ENCODE data around the gene OR10V1. TPM values are rescaled to one million over a fixed set of nuclear protein-coding genes. Genes with fewer than 3 reads are reported as not detected.

The OR10V1 gene
- total and polyA plus RNA-seq, 4 donors = not detected

GRCh38 chr11:59754859-59755700 lies 41.4 kb upstream of the OR10V1 start, which contains the start of gene STX3:
Gene STX3, plus strand, starts transcription at chr11:59755376. Its CDS starts 230 bp downstream, at chr11:59755606.
- Histone ChIP-seq H3K36me3 (ENCODE audit: control insufficient read depth in 1 of 2, insufficient read depth in 2 of 2, low read length in 1 of 2) (peaks cover 0 to 2% of the 10 kb centered on the region in 2 donors), H3K27ac (ENCODE audit: low read depth in 1 of 2, low read length in 2 of 2) (peak within 1 kb of the TSS; percentile 49 to 98), H3K27me3 (ENCODE audit: control insufficient read depth in 1 of 2, insufficient read depth in 2 of 2, low read length in 1 of 2) (no peaks in the 10 kb centered on the region), H3K9me3 (ENCODE audit: control insufficient read depth, low read length) (no peaks in the 10 kb centered on the region), H3K4me3 (ENCODE audit: low read length in 2 of 2) (peak within 1 kb of the TSS; percentile 91 to 95), H3K4me1 (ENCODE audit: control insufficient read depth in 1 of 2, insufficient read depth in 2 of 2, low read length in 2 of 2) (peaks cover 0 to 2% of the 10 kb centered on the region in 2 donors)
- 0% methylated on average over 46 to 80 of the region's 80 CpGs for WGBS, 2 donors
- DNase-seq = peak; percentile 78 to 91
- intact Hi-C loops (cut with DNase I) = loop anchor here (1.0 to 10.0 kb wide), 6 partner anchors 47 to 203 kb away; partner anchors contain the start of genes MRPL16 (in 1 of the 2) and PATL1 (in 1 of the 2)
- ATAC-seq (ENCODE audit: low FRiP score) = peak; percentile 89

- H3K4me1 ChIP-seq (ENCODE audit: control insufficient read depth in 1 of 2, insufficient read depth in 2 of 2, low read length in 2 of 2) = peaks cover 0 to 2% of the 10 kb centered on the region in 2 donors
- WGBS, 2 donors = 0% methylated on average over 20 of the region's 20 CpGs
- intact Hi-C loops (cut with DNase I) = loop anchor here (1.0 to 10.0 kb wide), 5 partner anchors 48 to 200 kb away; partner anchors contain the start of genes MRPL16 (in 1 of the 2) and PATL1 (in 1 of the 2)
- H3K36me3 ChIP-seq (ENCODE audit: control insufficient read depth in 1 of 2, insufficient read depth in 2 of 2, low read length in 1 of 2) = peaks cover 0 to 2% of the 10 kb centered on the region in 2 donors
- peak overlapping the region; percentile 91 to 95 for H3K4me3 ChIP-seq (ENCODE audit: low read length in 2 of 2)
- no peaks in the 10 kb centered on the region for H3K27me3 ChIP-seq (ENCODE audit: control insufficient read depth in 1 of 2, insufficient read depth in 2 of 2, low read length in 1 of 2)
- H3K9me3 ChIP-seq (ENCODE audit: control insufficient read depth, low read length) = no peaks in the 10 kb centered on the region
- ATAC-seq (ENCODE audit: low FRiP score) = peak; percentile 10
- DNase-seq = no peak
- H3K27ac ChIP-seq (ENCODE audit: low read depth in 1 of 2, low read length in 2 of 2) = peak overlapping the region in 1 of 2 donors; percentile 98
These were observed 40.8 kb upstream of the OR10V1 start for GRCh38 chr11:59754494-59754858.

- peak; percentile 91 to 95 for DNase-seq
- no peak overlapping the region for H3K27ac ChIP-seq (ENCODE audit: low read depth in 1 of 2, low read length in 2 of 2)
- intact Hi-C loops (cut with DNase I) = loop anchor here (1.0 to 10.0 kb wide), 5 partner anchors 48 to 199 kb away; partner anchors contain the start of genes MRPL16 (in 1 of the 2) and PATL1 (in 1 of the 2)
- 30 to 32% methylated on average over 47 of the region's 47 CpGs for whole genome bisulfite sequencing, 2 donors
- H3K36me3 ChIP-seq (ENCODE audit: control insufficient read depth in 1 of 2, insufficient read depth in 2 of 2, low read length in 1 of 2) = no peaks in the 10 kb centered on the region
- H3K4me1 ChIP-seq (ENCODE audit: control insufficient read depth in 1 of 2, insufficient read depth in 2 of 2, low read length in 2 of 2) = peaks cover 0 to 2% of the 10 kb centered on the region in 2 donors
- H3K9me3 ChIP-seq (ENCODE audit: control insufficient read depth, low read length) = no peaks in the 10 kb centered on the region
- ATAC-seq (ENCODE audit: low FRiP score) = peak; percentile 93
- H3K4me3 ChIP-seq (ENCODE audit: low read length in 2 of 2) = peak overlapping the region; percentile 91 to 95
- H3K27me3 ChIP-seq (ENCODE audit: control insufficient read depth in 1 of 2, insufficient read depth in 2 of 2, low read length in 1 of 2) = no peaks in the 10 kb centered on the region
These were observed 40.2 kb upstream of the OR10V1 start for GRCh38 chr11:59753650-59754493.

- 87 to 89% methylated on average over 2 of the region's 2 CpGs for WGBS, 2 donors
- Histone ChIP-seq H3K27ac (ENCODE audit: low read depth in 1 of 2, low read length in 2 of 2) (no peak overlapping the region), H3K9me3 (ENCODE audit: control insufficient read depth, low read length) (no peaks in the 10 kb centered on the region), H3K4me1 (ENCODE audit: control insufficient read depth in 1 of 2, insufficient read depth in 2 of 2, low read length in 2 of 2) (no peaks in the 10 kb centered on the region), H3K4me3 (ENCODE audit: low read length in 2 of 2) (no peak overlapping the region), H3K36me3 (ENCODE audit: control insufficient read depth in 1 of 2, insufficient read depth in 2 of 2, low read length in 1 of 2) (no peaks in the 10 kb centered on the region), H3K27me3 (ENCODE audit: control insufficient read depth in 1 of 2, insufficient read depth in 2 of 2, low read length in 1 of 2) (peaks cover 0 to 4% of the 10 kb centered on the region in 2 donors)
- intact Hi-C loops (cut with DNase I) = no loop called here
- DNase-seq (no peak), ATAC-seq (ENCODE audit: low FRiP score) (no peak)
These were observed 32.5 kb upstream of the OR10V1 start for GRCh38 chr11:59746111-59746510.

GRCh38 chr11:59730896-59731565 lies 17.4 kb upstream of the OR10V1 start:
- Histone ChIP-seq H3K27ac (ENCODE audit: low read depth in 1 of 2, low read length in 2 of 2) (no peak overlapping the region), H3K4me3 (ENCODE audit: low read length in 2 of 2) (no peak overlapping the region), H3K27me3 (ENCODE audit: control insufficient read depth in 1 of 2, insufficient read depth in 2 of 2, low read length in 1 of 2) (no peaks in the 10 kb centered on the region), H3K4me1 (ENCODE audit: control insufficient read depth in 1 of 2, insufficient read depth in 2 of 2, low read length in 2 of 2) (no peaks in the 10 kb centered on the region), H3K36me3 (ENCODE audit: control insufficient read depth in 1 of 2, insufficient read depth in 2 of 2, low read length in 1 of 2) (no peaks in the 10 kb centered on the region), H3K9me3 (ENCODE audit: control insufficient read depth, low read length) (no peaks in the 10 kb centered on the region)
- WGBS, 2 donors = 68% methylated on average over 2 of the region's 2 CpGs
- intact Hi-C loops (cut with DNase I) = no loop called here
- ATAC-seq (ENCODE audit: low FRiP score) = no peak
- DNase-seq = no peak

- DNase-seq (no peak), ATAC-seq (ENCODE audit: low FRiP score) (no peak)
- Histone ChIP-seq H3K27me3 (ENCODE audit: control insufficient read depth in 1 of 2, insufficient read depth in 2 of 2, low read length in 1 of 2) (no peaks in the 10 kb centered on the region), H3K9me3 (ENCODE audit: control insufficient read depth, low read length) (no peaks in the 10 kb centered on the region), H3K4me1 (ENCODE audit: control insufficient read depth in 1 of 2, insufficient read depth in 2 of 2, low read length in 2 of 2) (no peaks in the 10 kb centered on the region), H3K36me3 (ENCODE audit: control insufficient read depth in 1 of 2, insufficient read depth in 2 of 2, low read length in 1 of 2) (no peaks in the 10 kb centered on the region), H3K4me3 (ENCODE audit: low read length in 2 of 2) (no peak overlapping the region), H3K27ac (ENCODE audit: low read depth in 1 of 2, low read length in 2 of 2) (no peak overlapping the region)
- intact Hi-C loops (cut with DNase I) = no loop called here
- WGBS, 2 donors = 80% methylated on average over 5 of the region's 5 CpGs
These were observed 16.2 kb upstream of the OR10V1 start for GRCh38 chr11:59729834-59730233.

- intact Hi-C loops (cut with DNase I) = no loop called here
- H3K4me3 ChIP-seq (ENCODE audit: low read length in 2 of 2) = no peak overlapping the region
- no peaks in the 10 kb centered on the region for H3K27me3 ChIP-seq (ENCODE audit: control insufficient read depth in 1 of 2, insufficient read depth in 2 of 2, low read length in 1 of 2)
- ATAC-seq (ENCODE audit: low FRiP score) (peak; percentile 48), DNase-seq (no peak)
- H3K9me3 ChIP-seq (ENCODE audit: control insufficient read depth, low read length) = no peaks in the 10 kb centered on the region
- H3K36me3 ChIP-seq (ENCODE audit: control insufficient read depth in 1 of 2, insufficient read depth in 2 of 2, low read length in 1 of 2) = no peaks in the 10 kb centered on the region
- H3K4me1 ChIP-seq (ENCODE audit: control insufficient read depth in 1 of 2, insufficient read depth in 2 of 2, low read length in 2 of 2) = no peaks in the 10 kb centered on the region
- 66 to 85% methylated on average over 1 of the region's 1 CpG for WGBS, 2 donors
- H3K27ac ChIP-seq (ENCODE audit: low read depth in 1 of 2, low read length in 2 of 2) = no peak overlapping the region
These were observed 15.3 kb upstream of the OR10V1 start for GRCh38 chr11:59728913-59729312.

GRCh38 chr11:59728154-59728553 lies 14.5 kb upstream of the OR10V1 start:
- no peaks in the 10 kb centered on the region for H3K36me3 ChIP-seq (ENCODE audit: control insufficient read depth in 1 of 2, insufficient read depth in 2 of 2, low read length in 1 of 2)
- H3K27me3 ChIP-seq (ENCODE audit: control insufficient read depth in 1 of 2, insufficient read depth in 2 of 2, low read length in 1 of 2) = no peaks in the 10 kb centered on the region
- intact Hi-C loops (cut with DNase I) = no loop called here
- 76 to 77% methylated on average over 3 of the region's 3 CpGs for WGBS, 2 donors
- no peak for DNase-seq
- H3K4me3 ChIP-seq (ENCODE audit: low read length in 2 of 2) = no peak overlapping the region
- ATAC-seq (ENCODE audit: low FRiP score) = no peak
- no peak overlapping the region for H3K27ac ChIP-seq (ENCODE audit: low read depth in 1 of 2, low read length in 2 of 2)
- H3K4me1 ChIP-seq (ENCODE audit: control insufficient read depth in 1 of 2, insufficient read depth in 2 of 2, low read length in 2 of 2) = no peaks in the 10 kb centered on the region
- no peaks in the 10 kb centered on the region for H3K9me3 ChIP-seq (ENCODE audit: control insufficient read depth, low read length)
